ENCODE results near the gene FDXR. TPM values are rescaled to one million over a fixed set of nuclear protein-coding genes. Genes with fewer than 3 reads are reported as not detected.

FDXR gene
- polyA plus RNA-seq, 3 donors: 2.5 to 7.3 (median 6.2) TPM

DNA sequence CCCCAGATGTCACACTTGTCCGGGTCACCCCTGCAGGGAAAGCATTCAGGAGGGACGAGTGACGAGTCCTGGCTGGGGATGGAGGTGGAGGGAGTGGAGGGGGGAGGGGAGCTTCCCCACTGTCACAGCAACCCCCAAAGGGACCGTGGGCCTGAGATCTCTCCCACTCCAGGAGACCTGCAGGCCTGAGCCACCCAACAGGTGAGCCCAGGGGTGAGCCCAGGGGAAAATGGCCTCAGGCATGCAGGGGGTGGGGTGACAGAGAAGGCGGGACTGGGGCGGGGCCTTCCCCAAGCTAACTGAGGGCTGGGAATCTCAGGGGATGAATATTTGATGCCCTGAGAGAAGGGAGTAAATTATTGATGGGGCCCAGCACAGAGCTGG is 47.8 kb upstream of the FDXR start:
- Mint-ChIP-seq H3K27me3 (ENCODE audit: low read depth in 3 of 3) (peaks cover 46 to 63% (median 52%) of the 10 kb centered on the region in 3 donors), H3K4me3 (peak overlapping the region in 1 of 2 donors; percentile 63), H3K4me1 (peaks cover 50% of the 10 kb centered on the region), H3K36me3 (peaks cover 0 to 3% of the 10 kb centered on the region in 2 donors), H3K27ac (peak overlapping the region in 2 of 7 donors; percentile 33 to 61), H3K9me3 (peaks cover 0 to 10% (median 0%) of the 10 kb centered on the region in 7 donors)
- Histone ChIP-seq H3K36me3 (replicated peaks in 1 of 2; ENCODE audit: control insufficient read depth in 1 of 2, insufficient read depth in 2 of 2, low read length in 2 of 2) (no peaks in the 10 kb centered on the region), H3K9me3 (replicated peaks in 1 of 2; ENCODE audit: control insufficient read depth in 1 of 2, insufficient read depth in 1 of 2, low read length in 2 of 2) (peaks cover 0 to 7% of the 10 kb centered on the region in 2 donors), H3K9ac (ENCODE audit: insufficient read depth, low read length, poor library complexity, severe bottlenecking) (no peak overlapping the region), H3K4me1 (ENCODE audit: control insufficient read depth in 1 of 2, insufficient read depth in 2 of 2, low read length in 2 of 2) (peaks cover 48 to 66% of the 10 kb centered on the region in 2 donors), H3K79me2 (ENCODE audit: insufficient read depth, low read length) (no peaks in the 10 kb centered on the region), H2AFZ (ENCODE audit: insufficient read depth, low read depth, low read length, poor library complexity, severe bottlenecking) (no peak overlapping the region), H3K27ac (ENCODE audit: low read depth in 1 of 2, low read length in 2 of 2) (no peak overlapping the region), H3K4me3 (replicated peaks in 1 of 3; ENCODE audit: low read depth in 2 of 3, low read length in 3 of 3) (no peak overlapping the region), H4K20me1 (ENCODE audit: insufficient read depth, low read length) (no peaks in the 10 kb centered on the region), H3K27me3 (ENCODE audit: control insufficient read depth in 2 of 2, insufficient read depth in 2 of 2, low read length in 2 of 2) (peaks cover 21 to 52% of the 10 kb centered on the region in 2 donors), H3K4me2 (replicated peaks; ENCODE audit: extremely low read depth, low read length, poor library complexity, severe bottlenecking) (no peak overlapping the region)
- intact Hi-C loops (cut with micrococcal nuclease): no loop called here
- DNase-seq: no peak
- TF ChIP-seq, protein P1, sequence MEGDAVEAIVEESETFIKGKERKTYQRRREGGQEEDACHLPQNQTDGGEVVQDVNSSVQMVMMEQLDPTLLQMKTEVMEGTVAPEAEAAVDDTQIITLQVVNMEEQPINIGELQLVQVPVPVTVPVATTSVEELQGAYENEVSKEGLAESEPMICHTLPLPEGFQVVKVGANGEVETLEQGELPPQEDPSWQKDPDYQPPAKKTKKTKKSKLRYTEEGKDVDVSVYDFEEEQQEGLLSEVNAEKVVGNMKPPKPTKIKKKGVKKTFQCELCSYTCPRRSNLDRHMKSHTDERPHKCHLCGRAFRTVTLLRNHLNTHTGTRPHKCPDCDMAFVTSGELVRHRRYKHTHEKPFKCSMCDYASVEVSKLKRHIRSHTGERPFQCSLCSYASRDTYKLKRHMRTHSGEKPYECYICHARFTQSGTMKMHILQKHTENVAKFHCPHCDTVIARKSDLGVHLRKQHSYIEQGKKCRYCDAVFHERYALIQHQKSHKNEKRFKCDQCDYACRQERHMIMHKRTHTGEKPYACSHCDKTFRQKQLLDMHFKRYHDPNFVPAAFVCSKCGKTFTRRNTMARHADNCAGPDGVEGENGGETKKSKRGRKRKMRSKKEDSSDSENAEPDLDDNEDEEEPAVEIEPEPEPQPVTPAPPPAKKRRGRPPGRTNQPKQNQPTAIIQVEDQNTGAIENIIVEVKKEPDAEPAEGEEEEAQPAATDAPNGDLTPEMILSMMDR (IDR thresholded peaks at IDR 0.05): no peak
- WGBS (ENCODE audit: insufficient coverage): 75% methylated on average over 2 of the region's 6 CpGs

DNA sequence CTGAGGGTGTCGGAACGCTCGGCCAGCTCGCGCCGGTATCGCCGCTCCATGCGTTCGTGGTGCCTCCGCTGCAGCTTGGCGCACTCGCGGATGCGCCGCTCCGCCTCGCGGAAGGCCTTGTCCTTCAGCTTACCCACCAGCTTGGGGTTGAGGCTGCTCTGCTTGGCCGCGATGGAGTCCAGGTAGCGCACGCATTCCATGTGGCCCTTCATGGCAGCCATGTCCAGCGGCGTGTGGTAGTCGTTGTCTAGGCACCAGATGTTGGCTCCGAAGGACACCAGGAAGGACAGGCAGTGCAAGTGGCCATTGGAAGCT is 47.5 kb upstream of the FDXR start:
- Mint-ChIP-seq H3K4me1 (peaks cover 48% of the 10 kb centered on the region), H3K27ac (no peak overlapping the region), H3K9me3 (peaks cover 0 to 8% (median 0%) of the 10 kb centered on the region in 7 donors), H3K4me3 (peak overlapping the region in 1 of 2 donors; percentile 63), H3K27me3 (ENCODE audit: low read depth in 3 of 3) (peaks cover 42 to 60% (median 48%) of the 10 kb centered on the region in 3 donors), H3K36me3 (peaks cover 0 to 3% of the 10 kb centered on the region in 2 donors)
- no peak overlapping the region for H3K27ac ChIP-seq (ENCODE audit: low read depth in 1 of 2, low read length in 2 of 2)
- peaks cover 0 to 7% of the 10 kb centered on the region in 2 donors for H3K9me3 ChIP-seq (replicated peaks in 1 of 2; ENCODE audit: control insufficient read depth in 1 of 2, insufficient read depth in 1 of 2, low read length in 2 of 2)
- intact Hi-C loops (cut with micrococcal nuclease): no loop called here
- H3K27me3 ChIP-seq (ENCODE audit: control insufficient read depth in 2 of 2, insufficient read depth in 2 of 2, low read length in 2 of 2): peaks cover 18 to 48% of the 10 kb centered on the region in 2 donors
- H3K4me2 ChIP-seq (replicated peaks; ENCODE audit: extremely low read depth, low read length, poor library complexity, severe bottlenecking): no peak overlapping the region
- 71% methylated on average over 27 of the region's 27 CpGs for WGBS (ENCODE audit: insufficient coverage)
- TF ChIP-seq, protein P1 (IDR thresholded peaks at IDR 0.05): no peak
- no peak overlapping the region for H3K9ac ChIP-seq (ENCODE audit: insufficient read depth, low read length, poor library complexity, severe bottlenecking)
- H3K79me2 ChIP-seq (ENCODE audit: insufficient read depth, low read length): no peaks in the 10 kb centered on the region
- H3K36me3 ChIP-seq (replicated peaks in 1 of 2; ENCODE audit: control insufficient read depth in 1 of 2, insufficient read depth in 2 of 2, low read length in 2 of 2): no peaks in the 10 kb centered on the region
- H3K4me3 ChIP-seq (replicated peaks in 1 of 3; ENCODE audit: low read depth in 2 of 3, low read length in 3 of 3): no peak overlapping the region
- no peak for DNase-seq
- peaks cover 48 to 66% of the 10 kb centered on the region in 2 donors for H3K4me1 ChIP-seq (ENCODE audit: control insufficient read depth in 1 of 2, insufficient read depth in 2 of 2, low read length in 2 of 2)
- H4K20me1 ChIP-seq (ENCODE audit: insufficient read depth, low read length): no peaks in the 10 kb centered on the region
- no peak overlapping the region for H2AFZ ChIP-seq (ENCODE audit: insufficient read depth, low read depth, low read length, poor library complexity, severe bottlenecking)
